Liver (tissue), 9 donors: Measurements from ENCODE around the gene ASXL1. TPM values are rescaled to one million over a fixed set of nuclear protein-coding genes. Genes with fewer than 3 reads are reported as not detected.

Source experiments
- DNase-seq: peaks from one replicate; pipeline ENCODE4 v3.0.0-alpha.2; 2017; ENCODE audit warnings: low spot score
- H3K27ac ChIP-seq, 2 donors: one replicate each; pipeline ENCODE4 v1.7.0; 2013; ENCODE audit warnings: inconsistent platforms in 2 of 2, low read length in 2 of 2, control low read depth in 1 of 2, low read depth in 1 of 2, mild to moderate bottlenecking in 1 of 2
- H3K27me3 ChIP-seq, 4 donors: one replicate each; pipeline versions ENCODE4 v1.6.1 to v1.7.0; 2013; ENCODE audit warnings: low read length in 3 of 4, inconsistent platforms in 1 of 4, mild to moderate bottlenecking in 1 of 4, moderate library complexity in 1 of 4; ENCODE audit not compliant: control insufficient read depth in 4 of 4, insufficient read depth in 4 of 4
- H3K36me3 ChIP-seq, 4 donors: one replicate each; pipeline versions ENCODE4 v1.6.1 to v1.7.0; 2013; ENCODE audit warnings: low read length in 3 of 4, mild to moderate bottlenecking in 3 of 4, low read depth in 1 of 4, moderate library complexity in 1 of 4; ENCODE audit not compliant: control insufficient read depth in 4 of 4, insufficient read depth in 3 of 4
- H3K4me1 ChIP-seq, 4 donors: one replicate each; pipeline versions ENCODE4 v1.6.1 to v1.7.0; 2013; ENCODE audit warnings: low read length in 3 of 4, mild to moderate bottlenecking in 3 of 4, moderate library complexity in 1 of 4; ENCODE audit not compliant: control insufficient read depth in 4 of 4, insufficient read depth in 4 of 4
- H3K4me3 ChIP-seq, 3 donors: one replicate each; pipeline versions ENCODE4 v1.6.1 to v1.7.0; 2013; ENCODE audit warnings: low read length in 3 of 3, control low read depth in 1 of 3, low read depth in 1 of 3, mild to moderate bottlenecking in 1 of 3
- H3K9ac ChIP-seq, 2 donors: one replicate each; pipeline ENCODE4 v1.7.0; 2013; ENCODE audit warnings: low read length in 2 of 2, mild to moderate bottlenecking in 2 of 2, moderate library complexity in 2 of 2, control low read depth in 1 of 2, low read depth in 1 of 2
- H3K9me3 ChIP-seq, 4 donors: one replicate each; pipeline versions ENCODE4 v1.6.1 to v1.7.0; 2013; ENCODE audit warnings: low read length in 3 of 4; ENCODE audit not compliant: control insufficient read depth in 4 of 4
- EGR1 ChIP-seq, 2 donors: IDR thresholded peaks; 2 replicates each; pipeline ENCODE4 v1.6.1; 2016 to 2018; ENCODE audit warnings: antibody characterized with exemption in 2 of 2, low read depth in 2 of 2
- FOXA1 ChIP-seq: IDR thresholded peaks from 2 replicates; pipeline ENCODE4 v1.6.1; 2016; ENCODE audit warnings: antibody characterized with exemption
- FOXA2 ChIP-seq: IDR thresholded peaks from 2 replicates; pipeline ENCODE4 v1.6.1; 2016; ENCODE audit warnings: antibody characterized with exemption
- GABPA ChIP-seq, 2 donors: IDR thresholded peaks in 1 of 2; conservative IDR thresholded peaks in 1 of 2; 2 replicates each; pipeline ENCODE4 v1.6.1; 2016; ENCODE audit warnings: antibody characterized with exemption in 2 of 2, mild to moderate bottlenecking in 1 of 2, moderate library complexity in 1 of 2
- HNF4A ChIP-seq, 2 donors: conservative IDR thresholded peaks; 2 replicates each; pipeline ENCODE4 v1.6.1; 2016; ENCODE audit warnings: antibody characterized with exemption in 2 of 2, mild to moderate bottlenecking in 2 of 2
- HNF4G ChIP-seq: IDR thresholded peaks from 2 replicates; pipeline ENCODE4 v1.6.1; 2016; ENCODE audit warnings: antibody characterized with exemption
- JUND ChIP-seq, 2 donors: IDR thresholded peaks; 2 replicates each; pipeline ENCODE4 v1.6.1; 2016; ENCODE audit warnings: antibody characterized with exemption in 2 of 2
- NR2F2 ChIP-seq: IDR thresholded peaks from 2 replicates; pipeline ENCODE4 v1.6.1; 2016; ENCODE audit warnings: antibody characterized with exemption
- RAD21 ChIP-seq, 2 donors: IDR thresholded peaks; 2 replicates each; pipeline ENCODE4 v1.6.1; 2016; ENCODE audit warnings: antibody characterized with exemption in 2 of 2, mild to moderate bottlenecking in 2 of 2
- RXRA ChIP-seq, 2 donors: IDR thresholded peaks; 2 replicates each; pipeline ENCODE4 v1.6.1; 2017 to 2018; ENCODE audit warnings: antibody characterized with exemption in 2 of 2, mild to moderate bottlenecking in 1 of 2
- SP1 ChIP-seq: IDR thresholded peaks from 2 replicates; pipeline ENCODE4 v1.6.1; 2018; ENCODE audit warnings: antibody characterized with exemption, mild to moderate bottlenecking
- TAF1 ChIP-seq: conservative IDR thresholded peaks from 2 replicates; pipeline ENCODE4 v1.6.1; 2016; ENCODE audit warnings: antibody characterized with exemption, mild to moderate bottlenecking
- YY1 ChIP-seq: IDR thresholded peaks from 2 replicates; pipeline ENCODE4 v1.6.1; 2016; ENCODE audit warnings: antibody characterized with exemption, mild to moderate bottlenecking
- WGBS: extraction: QIAGEN DNeasy Blood & Tissue Kit; methylation state at CpG from one replicate; pipeline ENCODE4 v1.1.7; 2013; 5-methylcytosine and 5-hydroxymethylcytosine counted together
- polyA plus RNA-seq, 2 donors: library from polyadenylated mRNA; stranded (reverse) in 1 of 2; unstranded in 1 of 2; fragments of 200-250 nt in 1 of 2; fragments of >200 nt in 1 of 2; fragmentation: Nextera tagmentation in 1 of 2; extraction: Ambion mirVana in 1 of 2; gene quantifications; one replicate each; pipeline versions ENCODE4 v1.2.1 to v1.2.3, GENCODE V29; 2013 to 2015
- total RNA-seq, 2 donors: library from RNA; depleted of rRNA; stranded (reverse); fragments of >200 nt; gene quantifications; one replicate each; pipeline ENCODE4 v1.2.3, GENCODE V29; 2014
- TF ChIP-seq, protein P1 (sequence below): IDR thresholded peaks from 2 replicates; pipeline ENCODE4 v1.6.1; 2016; ENCODE audit warnings: antibody characterized with exemption
- TF ChIP-seq, protein P2 (sequence below): fragments of 150-350 bp; IDR thresholded peaks from 2 replicates; pipeline ENCODE4 v1.5.1; 2017; ENCODE audit warnings: improper control_type of control experiment, low read depth, low read length; ENCODE audit not compliant: missing input control
- TF ChIP-seq, protein P3 (sequence below): IDR thresholded peaks from 2 replicates; pipeline ENCODE4 v1.6.1; 2016; ENCODE audit warnings: antibody characterized with exemption
- TF ChIP-seq, protein P4 (sequence below): IDR thresholded peaks from 2 replicates; pipeline ENCODE4 v1.6.1; 2016; ENCODE audit warnings: antibody characterized with exemption, mild to moderate bottlenecking
- TF ChIP-seq, protein P5 (sequence below): IDR thresholded peaks from 2 replicates; pipeline ENCODE4 v1.6.1; 2016; ENCODE audit warnings: antibody characterized with exemption
- donor health status: healthy.
- donor health status: healthy.
- donor health status: healthy.
- donor health status: healthy.
- donor health status: healthy.

The ASXL1 gene
- total and polyA plus RNA-seq, 4 donors = 13.4 to 61.3 (median 24.5) TPM

DNA sequence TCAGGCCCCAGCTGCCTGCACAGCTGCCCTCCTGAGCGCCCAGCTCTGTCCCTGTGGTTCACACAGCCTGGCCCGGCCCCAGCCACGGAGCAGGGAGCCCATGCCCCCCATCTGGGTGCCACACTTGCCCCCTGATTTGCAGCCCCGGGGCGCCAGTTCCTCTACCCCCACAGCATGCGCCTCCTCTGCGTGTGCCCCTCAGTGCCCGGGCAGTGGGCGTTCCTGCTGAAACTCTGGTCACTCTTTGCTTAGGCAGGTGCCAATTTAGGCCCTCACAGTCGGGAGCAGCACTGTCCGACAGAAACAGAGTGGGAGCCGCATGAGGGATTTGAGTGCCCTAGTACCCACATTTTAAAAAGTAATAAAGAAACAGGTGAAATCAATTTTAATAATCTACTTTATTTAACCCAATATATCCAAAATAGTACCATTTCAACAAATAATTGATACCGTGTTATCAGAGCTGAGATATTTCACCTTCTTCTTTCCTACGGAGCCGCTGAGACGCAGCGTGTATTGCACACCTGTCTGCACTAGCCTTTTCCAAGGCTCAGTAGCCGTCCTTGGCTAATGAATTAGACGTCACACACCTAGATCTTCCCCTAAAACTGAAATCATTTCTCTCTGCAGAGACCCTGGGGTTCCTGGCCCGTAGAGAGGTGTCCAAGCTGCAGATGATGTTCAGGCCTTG lies 106.4 kb downstream of the ASXL1 start:
- no peak for DNase-seq
- H3K4me1 ChIP-seq = peaks cover 20 to 34% (median 28%) of the 10 kb centered on the region in 4 donors
- 69% methylated on average over 20 of the region's 20 CpGs for WGBS
- H3K4me3 ChIP-seq = no peak overlapping the region
- no peaks in the 10 kb centered on the region for H3K36me3 ChIP-seq
- H3K27ac ChIP-seq = peak overlapping the region; percentile 84 to 89
- no peak for TF ChIP-seq EGR1 (IDR thresholded peaks at IDR 0.05; ENCODE audit: low read depth in 2 of 2)
- TF ChIP-seq, protein P1, sequence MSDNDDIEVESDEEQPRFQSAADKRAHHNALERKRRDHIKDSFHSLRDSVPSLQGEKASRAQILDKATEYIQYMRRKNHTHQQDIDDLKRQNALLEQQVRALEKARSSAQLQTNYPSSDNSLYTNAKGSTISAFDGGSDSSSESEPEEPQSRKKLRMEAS = no peak
- TF ChIP-seq, protein P2, sequence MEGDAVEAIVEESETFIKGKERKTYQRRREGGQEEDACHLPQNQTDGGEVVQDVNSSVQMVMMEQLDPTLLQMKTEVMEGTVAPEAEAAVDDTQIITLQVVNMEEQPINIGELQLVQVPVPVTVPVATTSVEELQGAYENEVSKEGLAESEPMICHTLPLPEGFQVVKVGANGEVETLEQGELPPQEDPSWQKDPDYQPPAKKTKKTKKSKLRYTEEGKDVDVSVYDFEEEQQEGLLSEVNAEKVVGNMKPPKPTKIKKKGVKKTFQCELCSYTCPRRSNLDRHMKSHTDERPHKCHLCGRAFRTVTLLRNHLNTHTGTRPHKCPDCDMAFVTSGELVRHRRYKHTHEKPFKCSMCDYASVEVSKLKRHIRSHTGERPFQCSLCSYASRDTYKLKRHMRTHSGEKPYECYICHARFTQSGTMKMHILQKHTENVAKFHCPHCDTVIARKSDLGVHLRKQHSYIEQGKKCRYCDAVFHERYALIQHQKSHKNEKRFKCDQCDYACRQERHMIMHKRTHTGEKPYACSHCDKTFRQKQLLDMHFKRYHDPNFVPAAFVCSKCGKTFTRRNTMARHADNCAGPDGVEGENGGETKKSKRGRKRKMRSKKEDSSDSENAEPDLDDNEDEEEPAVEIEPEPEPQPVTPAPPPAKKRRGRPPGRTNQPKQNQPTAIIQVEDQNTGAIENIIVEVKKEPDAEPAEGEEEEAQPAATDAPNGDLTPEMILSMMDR = no peak
- TF ChIP-seq SP1 = no peak
- TF ChIP-seq, protein P3, sequence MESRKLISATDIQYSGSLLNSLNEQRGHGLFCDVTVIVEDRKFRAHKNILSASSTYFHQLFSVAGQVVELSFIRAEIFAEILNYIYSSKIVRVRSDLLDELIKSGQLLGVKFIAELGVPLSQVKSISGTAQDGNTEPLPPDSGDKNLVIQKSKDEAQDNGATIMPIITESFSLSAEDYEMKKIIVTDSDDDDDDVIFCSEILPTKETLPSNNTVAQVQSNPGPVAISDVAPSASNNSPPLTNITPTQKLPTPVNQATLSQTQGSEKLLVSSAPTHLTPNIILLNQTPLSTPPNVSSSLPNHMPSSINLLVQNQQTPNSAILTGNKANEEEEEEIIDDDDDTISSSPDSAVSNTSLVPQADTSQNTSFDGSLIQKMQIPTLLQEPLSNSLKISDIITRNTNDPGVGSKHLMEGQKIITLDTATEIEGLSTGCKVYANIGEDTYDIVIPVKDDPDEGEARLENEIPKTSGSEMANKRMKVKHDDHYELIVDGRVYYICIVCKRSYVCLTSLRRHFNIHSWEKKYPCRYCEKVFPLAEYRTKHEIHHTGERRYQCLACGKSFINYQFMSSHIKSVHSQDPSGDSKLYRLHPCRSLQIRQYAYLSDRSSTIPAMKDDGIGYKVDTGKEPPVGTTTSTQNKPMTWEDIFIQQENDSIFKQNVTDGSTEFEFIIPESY = no peak
- TF ChIP-seq HNF4A (conservative IDR thresholded peaks at IDR 0.05) = no peak
- TF ChIP-seq YY1 = no peak
- no peak for TF ChIP-seq JUND (IDR thresholded peaks at IDR 0.05)
- TF ChIP-seq RXRA (IDR thresholded peaks at IDR 0.05) = no peak
- no peak for TF ChIP-seq TAF1
- TF ChIP-seq RAD21 (IDR thresholded peaks at IDR 0.05) = no peak
- no peak for TF ChIP-seq NR2F2
- no peak for TF ChIP-seq FOXA2
- no peak for TF ChIP-seq GABPA (IDR thresholded peaks at IDR 0.05 in 1 of 2, conservative IDR thresholded peaks at IDR 0.05 in 1 of 2)
- TF ChIP-seq, protein P4, sequence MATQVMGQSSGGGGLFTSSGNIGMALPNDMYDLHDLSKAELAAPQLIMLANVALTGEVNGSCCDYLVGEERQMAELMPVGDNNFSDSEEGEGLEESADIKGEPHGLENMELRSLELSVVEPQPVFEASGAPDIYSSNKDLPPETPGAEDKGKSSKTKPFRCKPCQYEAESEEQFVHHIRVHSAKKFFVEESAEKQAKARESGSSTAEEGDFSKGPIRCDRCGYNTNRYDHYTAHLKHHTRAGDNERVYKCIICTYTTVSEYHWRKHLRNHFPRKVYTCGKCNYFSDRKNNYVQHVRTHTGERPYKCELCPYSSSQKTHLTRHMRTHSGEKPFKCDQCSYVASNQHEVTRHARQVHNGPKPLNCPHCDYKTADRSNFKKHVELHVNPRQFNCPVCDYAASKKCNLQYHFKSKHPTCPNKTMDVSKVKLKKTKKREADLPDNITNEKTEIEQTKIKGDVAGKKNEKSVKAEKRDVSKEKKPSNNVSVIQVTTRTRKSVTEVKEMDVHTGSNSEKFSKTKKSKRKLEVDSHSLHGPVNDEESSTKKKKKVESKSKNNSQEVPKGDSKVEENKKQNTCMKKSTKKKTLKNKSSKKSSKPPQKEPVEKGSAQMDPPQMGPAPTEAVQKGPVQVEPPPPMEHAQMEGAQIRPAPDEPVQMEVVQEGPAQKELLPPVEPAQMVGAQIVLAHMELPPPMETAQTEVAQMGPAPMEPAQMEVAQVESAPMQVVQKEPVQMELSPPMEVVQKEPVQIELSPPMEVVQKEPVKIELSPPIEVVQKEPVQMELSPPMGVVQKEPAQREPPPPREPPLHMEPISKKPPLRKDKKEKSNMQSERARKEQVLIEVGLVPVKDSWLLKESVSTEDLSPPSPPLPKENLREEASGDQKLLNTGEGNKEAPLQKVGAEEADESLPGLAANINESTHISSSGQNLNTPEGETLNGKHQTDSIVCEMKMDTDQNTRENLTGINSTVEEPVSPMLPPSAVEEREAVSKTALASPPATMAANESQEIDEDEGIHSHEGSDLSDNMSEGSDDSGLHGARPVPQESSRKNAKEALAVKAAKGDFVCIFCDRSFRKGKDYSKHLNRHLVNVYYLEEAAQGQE = no peak
- TF ChIP-seq, protein P5, sequence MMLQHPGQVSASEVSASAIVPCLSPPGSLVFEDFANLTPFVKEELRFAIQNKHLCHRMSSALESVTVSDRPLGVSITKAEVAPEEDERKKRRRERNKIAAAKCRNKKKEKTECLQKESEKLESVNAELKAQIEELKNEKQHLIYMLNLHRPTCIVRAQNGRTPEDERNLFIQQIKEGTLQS = no peak
- TF ChIP-seq HNF4G = no peak
- no peak for TF ChIP-seq FOXA1
- no peaks in the 10 kb centered on the region for H3K9me3 ChIP-seq
- H3K9ac ChIP-seq = no peak overlapping the region
- H3K27me3 ChIP-seq = no peaks in the 10 kb centered on the region
